ENCODE results near the gene MAP6. TPM values are rescaled to one million over a fixed set of nuclear protein-coding genes. Genes with fewer than 3 reads are reported as not detected.

MAP6 gene
- total RNA-seq, 1 donor from 2014 or later, result 0.54 TPM

GRCh38 chr11:75637998-75638397 lies 30.8 kb downstream of the MAP6 start:
- H3K9me3 Mint-ChIP-seq, result no peaks in the 10 kb centered on the region
- H3K36me3 Mint-ChIP-seq (ENCODE audit: low read depth), result no peaks in the 10 kb centered on the region
- no peak overlapping the region for H3K4me3 Mint-ChIP-seq
- no peak overlapping the region for H3K27ac Mint-ChIP-seq
- H3K4me1 Mint-ChIP-seq (ENCODE audit: low read depth), result no peaks in the 10 kb centered on the region
- DNase-seq (ENCODE audit: low spot score), result no peak
- intact Hi-C loops (cut with micrococcal nuclease), result no loop called here
- H3K27me3 Mint-ChIP-seq (ENCODE audit: insufficient read depth), result peaks cover 23% of the 10 kb centered on the region

GRCh38 chr11:75635066-75635862 lies 33.6 kb downstream of the MAP6 start:
- H3K9me3 Mint-ChIP-seq, result no peaks in the 10 kb centered on the region
- intact Hi-C loops (cut with micrococcal nuclease), result no loop called here
- DNase-seq (ENCODE audit: low spot score), result no peak
- H3K36me3 Mint-ChIP-seq (ENCODE audit: low read depth), result no peaks in the 10 kb centered on the region
- peaks cover 37% of the 10 kb centered on the region for H3K27me3 Mint-ChIP-seq (ENCODE audit: insufficient read depth)
- no peak overlapping the region for H3K4me3 Mint-ChIP-seq
- no peaks in the 10 kb centered on the region for H3K4me1 Mint-ChIP-seq (ENCODE audit: low read depth)
- H3K27ac Mint-ChIP-seq, result no peak overlapping the region

- no peak overlapping the region for H3K4me3 Mint-ChIP-seq
- H3K36me3 Mint-ChIP-seq (ENCODE audit: low read depth), result no peaks in the 10 kb centered on the region
- no peak overlapping the region for H3K27ac Mint-ChIP-seq
- peaks cover 40% of the 10 kb centered on the region for H3K27me3 Mint-ChIP-seq (ENCODE audit: insufficient read depth)
- intact Hi-C loops (cut with micrococcal nuclease), result no loop called here
- H3K4me1 Mint-ChIP-seq (ENCODE audit: low read depth), result no peaks in the 10 kb centered on the region
- no peaks in the 10 kb centered on the region for H3K9me3 Mint-ChIP-seq
- no peak for DNase-seq (ENCODE audit: low spot score)
Measured at GRCh38 chr11:75633409-75634066, 35.3 kb downstream of the MAP6 start.

- Mint-ChIP-seq H3K4me3 (no peak overlapping the region), H3K36me3 (ENCODE audit: low read depth) (no peaks in the 10 kb centered on the region), H3K9me3 (no peaks in the 10 kb centered on the region), H3K27me3 (ENCODE audit: insufficient read depth) (peaks cover 36% of the 10 kb centered on the region), H3K27ac (no peak overlapping the region), H3K4me1 (ENCODE audit: low read depth) (no peaks in the 10 kb centered on the region)
- intact Hi-C loops (cut with micrococcal nuclease), result no loop called here
- no peak for DNase-seq (ENCODE audit: low spot score)
Measured at GRCh38 chr11:75632962-75633361, 35.9 kb downstream of the MAP6 start.

- H3K36me3 Mint-ChIP-seq (ENCODE audit: low read depth), result no peaks in the 10 kb centered on the region
- intact Hi-C loops (cut with micrococcal nuclease), result no loop called here
- no peak overlapping the region for H3K4me3 Mint-ChIP-seq
- H3K4me1 Mint-ChIP-seq (ENCODE audit: low read depth), result no peaks in the 10 kb centered on the region
- H3K27ac Mint-ChIP-seq, result no peak overlapping the region
- H3K9me3 Mint-ChIP-seq, result no peaks in the 10 kb centered on the region
- peaks cover 35% of the 10 kb centered on the region for H3K27me3 Mint-ChIP-seq (ENCODE audit: insufficient read depth)
- no peak for DNase-seq (ENCODE audit: low spot score)
Measured at GRCh38 chr11:75632450-75632849, 36.4 kb downstream of the MAP6 start.

GRCh38 chr11:75631086-75631730 lies 37.6 kb downstream of the MAP6 start:
- intact Hi-C loops (cut with micrococcal nuclease), result no loop called here
- H3K36me3 Mint-ChIP-seq (ENCODE audit: low read depth), result no peaks in the 10 kb centered on the region
- peaks cover 32% of the 10 kb centered on the region for H3K27me3 Mint-ChIP-seq (ENCODE audit: insufficient read depth)
- no peak for DNase-seq (ENCODE audit: low spot score)
- no peaks in the 10 kb centered on the region for H3K4me1 Mint-ChIP-seq (ENCODE audit: low read depth)
- H3K9me3 Mint-ChIP-seq, result no peaks in the 10 kb centered on the region
- no peak overlapping the region for H3K27ac Mint-ChIP-seq
- no peak overlapping the region for H3K4me3 Mint-ChIP-seq

DNA sequence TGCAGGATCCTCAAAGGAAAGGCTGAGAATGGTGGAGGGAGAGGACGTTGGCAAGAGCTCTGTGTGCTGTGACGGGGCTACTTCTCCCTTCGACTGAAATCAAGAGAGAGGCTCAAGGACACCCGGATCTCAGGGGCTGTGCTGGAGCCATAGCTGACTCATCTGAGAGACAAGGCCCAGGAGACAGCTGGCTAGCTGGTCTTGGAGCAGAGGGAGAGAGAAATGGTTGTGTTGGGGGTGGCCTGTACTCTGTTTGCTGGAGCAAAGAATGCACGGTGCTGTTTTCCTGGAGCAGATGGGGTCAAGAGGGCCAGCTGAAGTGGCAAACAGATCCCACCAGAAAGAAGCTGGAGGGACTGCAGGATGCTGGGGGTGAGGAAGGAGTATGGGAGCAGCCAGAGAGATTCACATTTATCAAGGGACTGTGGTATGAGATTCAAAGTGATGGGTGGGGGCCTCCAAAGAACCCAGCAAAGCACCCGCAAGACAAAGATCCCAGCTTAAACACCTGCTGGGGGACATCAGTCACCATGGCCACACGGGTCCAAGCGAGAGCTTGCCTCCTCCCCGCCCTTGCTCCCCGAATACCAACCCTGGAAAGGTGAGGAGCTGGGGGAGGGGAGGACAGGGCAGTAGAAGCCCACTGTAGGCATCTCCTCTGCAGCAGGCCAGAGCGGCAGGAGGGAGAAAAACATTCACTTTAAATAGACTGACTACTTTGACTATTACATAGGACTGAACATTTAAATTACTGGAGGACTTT lies 40.8 kb downstream of the MAP6 start:
- peaks cover 22% of the 10 kb centered on the region for H3K27me3 Mint-ChIP-seq (ENCODE audit: insufficient read depth)
- no peaks in the 10 kb centered on the region for H3K4me1 Mint-ChIP-seq (ENCODE audit: low read depth)
- H3K4me3 Mint-ChIP-seq, result no peak overlapping the region
- no peaks in the 10 kb centered on the region for H3K36me3 Mint-ChIP-seq (ENCODE audit: low read depth)
- no peaks in the 10 kb centered on the region for H3K9me3 Mint-ChIP-seq
- DNase-seq (ENCODE audit: low spot score), result no peak
- intact Hi-C loops (cut with micrococcal nuclease), result no loop called here
- no peak overlapping the region for H3K27ac Mint-ChIP-seq

DNA sequence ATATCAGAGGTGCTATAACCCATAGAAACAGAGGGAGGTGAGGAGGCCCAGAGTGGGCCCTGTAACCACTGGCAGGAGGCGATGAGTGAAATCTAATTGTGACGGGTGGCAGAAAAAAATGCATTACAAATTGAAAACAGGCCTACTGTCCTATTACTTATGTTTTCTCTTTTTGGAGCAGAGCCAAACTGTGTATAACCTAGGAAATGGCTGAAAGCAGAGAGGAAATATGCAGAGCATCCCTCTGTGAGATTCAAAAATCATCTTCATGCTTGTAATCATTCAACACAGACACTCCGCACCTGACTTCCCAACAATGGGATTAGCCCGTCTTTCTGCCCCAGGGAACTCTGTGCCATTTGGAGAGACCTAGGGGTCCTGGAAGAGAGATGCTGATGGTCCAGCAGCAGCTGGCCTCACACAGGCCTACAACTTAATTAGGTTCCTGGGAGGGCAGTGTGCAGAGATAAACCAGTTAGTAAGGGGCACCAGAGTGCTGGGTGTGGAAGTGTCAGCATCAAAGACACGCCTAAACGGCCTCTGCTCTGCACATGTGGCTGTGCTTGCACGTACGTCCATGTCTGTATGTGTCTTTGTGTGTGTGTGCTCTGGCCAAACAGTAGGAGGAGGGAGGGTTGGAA lies 41.8 kb downstream of the MAP6 start:
- peaks cover 17% of the 10 kb centered on the region for H3K27me3 Mint-ChIP-seq (ENCODE audit: insufficient read depth)
- H3K27ac Mint-ChIP-seq, result no peak overlapping the region
- intact Hi-C loops (cut with micrococcal nuclease), result no loop called here

DNA sequence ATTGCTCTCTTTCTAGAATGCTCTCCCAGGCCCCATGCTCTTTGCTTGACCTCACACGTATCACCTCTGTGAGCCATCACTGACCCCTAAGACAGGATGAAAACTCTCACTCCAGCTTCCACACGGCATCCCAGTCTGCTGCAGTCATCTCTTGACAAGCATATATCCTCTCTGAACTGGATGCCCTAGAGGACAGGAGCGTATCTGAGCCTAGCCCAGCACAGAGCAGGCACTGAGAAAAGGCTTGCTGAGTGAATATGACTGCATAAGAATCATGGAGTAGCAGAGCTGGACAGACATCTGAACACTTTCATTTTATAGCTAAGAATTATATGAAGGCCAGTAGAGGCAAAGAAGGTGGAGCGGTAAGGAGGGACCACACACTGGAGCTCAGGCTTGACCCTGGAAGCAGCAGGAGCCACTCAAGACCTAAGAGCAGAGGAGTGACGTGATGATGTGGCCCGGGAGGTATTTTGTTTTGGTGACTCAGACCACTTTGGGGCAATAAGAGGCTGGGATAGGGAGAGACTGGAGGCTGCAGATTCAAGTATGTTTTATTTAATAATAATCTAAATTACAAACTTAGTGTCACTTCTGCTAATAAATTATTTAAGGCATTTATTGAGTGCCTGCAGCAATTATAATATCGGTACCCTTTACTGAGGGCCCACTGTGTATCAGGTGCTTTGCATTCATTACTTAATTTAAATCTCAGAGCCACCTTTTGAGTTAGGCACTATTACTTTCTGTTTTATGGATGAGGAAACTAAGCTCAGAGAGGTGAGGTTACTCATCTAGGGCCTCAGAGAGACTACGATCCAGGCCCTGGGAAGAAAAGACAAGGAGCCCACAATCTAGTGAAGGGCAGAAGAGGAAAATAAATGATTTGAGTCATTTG lies 42.6 kb downstream of the MAP6 start:
- H3K4me3 Mint-ChIP-seq, result no peak overlapping the region
- H3K27ac Mint-ChIP-seq, result no peak overlapping the region
- no peaks in the 10 kb centered on the region for H3K36me3 Mint-ChIP-seq (ENCODE audit: low read depth)
- H3K9me3 Mint-ChIP-seq, result no peaks in the 10 kb centered on the region
- H3K27me3 Mint-ChIP-seq (ENCODE audit: insufficient read depth), result peaks cover 11% of the 10 kb centered on the region
- no peaks in the 10 kb centered on the region for H3K4me1 Mint-ChIP-seq (ENCODE audit: low read depth)
- intact Hi-C loops (cut with micrococcal nuclease), result no loop called here
- DNase-seq (ENCODE audit: low spot score), result no peak

More for the DNA sequence above, 41.8 kb downstream of the MAP6 start:
- H3K9me3 Mint-ChIP-seq, result no peaks in the 10 kb centered on the region
- no peak overlapping the region for H3K4me3 Mint-ChIP-seq
- H3K36me3 Mint-ChIP-seq (ENCODE audit: low read depth), result no peaks in the 10 kb centered on the region
- H3K4me1 Mint-ChIP-seq (ENCODE audit: low read depth), result no peaks in the 10 kb centered on the region
- DNase-seq (ENCODE audit: low spot score), result no peak

- H3K9me3 Mint-ChIP-seq, result no peaks in the 10 kb centered on the region
- intact Hi-C loops (cut with micrococcal nuclease), result no loop called here
- H3K27me3 Mint-ChIP-seq (ENCODE audit: insufficient read depth), result peaks cover 6% of the 10 kb centered on the region
- no peak for DNase-seq (ENCODE audit: low spot score)
- no peak overlapping the region for H3K4me3 Mint-ChIP-seq
- no peaks in the 10 kb centered on the region for H3K4me1 Mint-ChIP-seq (ENCODE audit: low read depth)
- no peaks in the 10 kb centered on the region for H3K36me3 Mint-ChIP-seq (ENCODE audit: low read depth)
- no peak overlapping the region for H3K27ac Mint-ChIP-seq
Measured at GRCh38 chr11:75625021-75625420, 43.8 kb downstream of the MAP6 start.

DNA sequence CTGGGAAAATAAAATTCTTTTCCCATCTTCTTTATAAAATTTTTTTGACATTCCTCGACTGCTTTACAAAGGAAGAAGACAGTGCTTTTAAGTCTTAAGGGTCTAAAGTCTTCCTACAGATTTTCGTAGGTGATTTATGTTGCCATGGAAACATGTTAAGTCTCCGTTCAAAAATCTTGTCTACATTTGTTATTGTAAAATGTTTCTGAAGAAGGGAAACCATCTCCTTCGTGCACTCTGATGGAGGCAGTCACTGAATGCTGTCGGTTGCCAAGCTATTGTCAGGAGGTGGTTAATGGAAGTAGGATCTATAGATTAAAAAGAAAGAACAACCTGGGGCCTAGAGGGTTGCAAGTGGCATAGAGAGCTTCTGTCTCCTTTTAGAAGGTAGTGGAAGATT lies 52.6 kb downstream of the MAP6 start:
- intact Hi-C loops (cut with micrococcal nuclease), result no loop called here
- no peak for DNase-seq (ENCODE audit: low spot score)
- Mint-ChIP-seq H3K4me3 (no peak overlapping the region), H3K27me3 (ENCODE audit: insufficient read depth) (peaks cover 12% of the 10 kb centered on the region), H3K9me3 (no peaks in the 10 kb centered on the region), H3K4me1 (ENCODE audit: low read depth) (no peaks in the 10 kb centered on the region), H3K27ac (no peak overlapping the region), H3K36me3 (ENCODE audit: low read depth) (no peaks in the 10 kb centered on the region)

DNA sequence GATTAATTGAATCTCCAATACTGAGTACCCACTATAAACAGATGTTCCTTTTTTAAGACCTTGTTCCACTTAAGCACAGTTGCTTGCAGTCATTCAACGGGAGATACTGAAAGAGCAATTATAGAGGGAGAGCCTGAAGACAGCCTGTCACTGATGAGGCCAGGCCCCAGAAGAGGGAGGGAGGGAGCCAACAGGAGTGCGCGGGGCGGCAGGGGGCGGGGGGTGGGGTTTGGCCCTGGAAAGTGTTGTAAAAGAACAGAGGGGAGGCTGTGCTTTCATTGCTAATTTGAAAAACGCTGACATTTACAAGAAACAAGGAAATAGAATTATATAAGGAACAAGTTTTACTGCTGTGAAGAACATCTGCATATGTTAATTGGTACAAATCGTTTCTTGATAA lies 53.1 kb downstream of the MAP6 start:
- Mint-ChIP-seq H3K4me1 (ENCODE audit: low read depth) (no peaks in the 10 kb centered on the region), H3K36me3 (ENCODE audit: low read depth) (no peaks in the 10 kb centered on the region), H3K4me3 (no peak overlapping the region), H3K27me3 (ENCODE audit: insufficient read depth) (peaks cover 16% of the 10 kb centered on the region), H3K9me3 (no peaks in the 10 kb centered on the region), H3K27ac (no peak overlapping the region)
- DNase-seq (ENCODE audit: low spot score), result no peak
- intact Hi-C loops (cut with micrococcal nuclease), result no loop called here
